GM21526 (cell line): Measurements from ENCODE around the gene KCNC2.
A peak's percentile ranks its signal among the peaks of the same experiment; 100 is the strongest.
"Not testable (repeated sequence)": the region's sequence is repeated elsewhere in the genome, so short reads cannot be mapped to it uniquely, and the experiment has no call there.

Experiments used
- ATAC-seq: cut with Tn5 transposase; IDR thresholded peaks from one replicate; pipeline ENCODE4 v1.9.1; 2021; ENCODE audit warnings: moderate library complexity; ENCODE audit not compliant: unreplicated experiment, low FRiP score

KCNC2 gene

GRCh38 chr12:75209812-75210138 is at the start of gene KCNC2:
Gene KCNC2 (minus strand): TSS chr12:75209839.
- ATAC-seq, result no peak

- no peak for ATAC-seq
Observed at GRCh38 chr12:75259143-75259542, 49.5 kb upstream of the KCNC2 start.

GRCh38 chr12:75257510-75257909 is 47.9 kb upstream of the KCNC2 start:
- no peak for ATAC-seq

- ATAC-seq, result no peak
Observed at GRCh38 chr12:75245108-75245507, 35.5 kb upstream of the KCNC2 start.

- peak; percentile 98 for ATAC-seq
Observed at GRCh38 chr12:75239987-75240386, 30.3 kb upstream of the KCNC2 start.

- ATAC-seq, result no peak
Observed at GRCh38 chr12:75236206-75236605, 26.6 kb upstream of the KCNC2 start.

GRCh38 chr12:75227132-75227531 is 17.5 kb upstream of the KCNC2 start:
- ATAC-seq, result no peak

- ATAC-seq, result no peak
Observed at GRCh38 chr12:75212072-75212471, 2.4 kb upstream of the KCNC2 start.

- no peak for ATAC-seq
Observed at GRCh38 chr12:75208856-75209811, 505 bp downstream of the KCNC2 start.

- ATAC-seq, result no peak
Observed at GRCh38 chr12:75207338-75208083, 2.1 kb downstream of the KCNC2 start.

GRCh38 chr12:75205558-75205957 is 4.1 kb downstream of the KCNC2 start:
- no peak for ATAC-seq

- no peak for ATAC-seq
Observed at GRCh38 chr12:75196865-75197264, 12.8 kb downstream of the KCNC2 start.

- ATAC-seq, result no peak
Observed at GRCh38 chr12:75196408-75196807, 13.2 kb downstream of the KCNC2 start.

GRCh38 chr12:75194250-75194649 is 15.4 kb downstream of the KCNC2 start:
- ATAC-seq, result no peak

GRCh38 chr12:75192196-75192595 is 17.4 kb downstream of the KCNC2 start:
- ATAC-seq, result no peak

GRCh38 chr12:75190846-75191245 is 18.8 kb downstream of the KCNC2 start:
- no peak for ATAC-seq

- not testable (repeated sequence) for ATAC-seq
Observed at GRCh38 chr12:75185881-75186280, 23.8 kb downstream of the KCNC2 start.

- ATAC-seq, result no peak
Observed at GRCh38 chr12:75184516-75184915, 25.1 kb downstream of the KCNC2 start.

GRCh38 chr12:75183967-75184366 is 25.7 kb downstream of the KCNC2 start:
- ATAC-seq, result no peak

- peak; percentile 58 for ATAC-seq
Observed at GRCh38 chr12:75177997-75178396, 31.6 kb downstream of the KCNC2 start.

GRCh38 chr12:75172611-75173010 is 37.0 kb downstream of the KCNC2 start:
- no peak for ATAC-seq
